ENCODE data around the gene BRD7.
A peak's percentile ranks its signal among the peaks of the same experiment; 100 is the strongest.

BRD7 gene

DNA sequence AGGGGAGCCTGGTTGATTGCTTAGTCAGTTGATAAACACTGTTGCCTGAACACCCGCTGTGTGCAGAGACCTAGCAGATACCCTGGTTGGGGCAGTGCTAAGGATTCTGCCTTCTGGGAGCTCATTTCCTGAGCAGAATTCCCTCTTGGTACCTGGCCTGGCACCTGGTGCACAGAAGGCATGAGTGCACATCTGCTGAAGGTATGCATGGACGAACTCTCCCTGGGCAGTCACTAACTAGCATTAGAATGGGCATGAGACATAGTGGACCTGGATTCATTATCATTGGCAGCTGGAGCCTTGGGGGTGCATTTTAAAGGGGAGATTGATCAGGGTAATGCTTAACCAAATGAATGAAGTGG is 89.3 kb downstream of the BRD7 start:
- TF ChIP-seq ZNF274 (IDR thresholded peaks at IDR 0.05; ENCODE audit: low read depth, low read length) (no peak), YY1 (IDR thresholded peaks at IDR 0.05; ENCODE audit: insufficient read depth, insufficient read length) (no peak), SUZ12 (IDR thresholded peaks at IDR 0.05; ENCODE audit: extremely low read depth, insufficient read depth, insufficient read length) (no peak)
- Histone ChIP-seq H3K36me3 (ENCODE audit: insufficient read depth, insufficient read length, low read length) (no peaks in the 10 kb centered on the region), H3K27me3 (ENCODE audit: insufficient read depth, insufficient read length) (no peaks in the 10 kb centered on the region), H3K4me1 (ENCODE audit: insufficient read depth, insufficient read length) (peaks cover 11% of the 10 kb centered on the region), H3K9ac (ENCODE audit: insufficient read length, low read depth) (no peak overlapping the region), H3K4me3 (ENCODE audit: insufficient read length, low read depth) (no peak overlapping the region), H3K9me3 (ENCODE audit: insufficient read depth, low read length) (no peaks in the 10 kb centered on the region)
- peak; percentile 27 for DNase-seq (ENCODE audit: low read depth, low spot score)

DNA sequence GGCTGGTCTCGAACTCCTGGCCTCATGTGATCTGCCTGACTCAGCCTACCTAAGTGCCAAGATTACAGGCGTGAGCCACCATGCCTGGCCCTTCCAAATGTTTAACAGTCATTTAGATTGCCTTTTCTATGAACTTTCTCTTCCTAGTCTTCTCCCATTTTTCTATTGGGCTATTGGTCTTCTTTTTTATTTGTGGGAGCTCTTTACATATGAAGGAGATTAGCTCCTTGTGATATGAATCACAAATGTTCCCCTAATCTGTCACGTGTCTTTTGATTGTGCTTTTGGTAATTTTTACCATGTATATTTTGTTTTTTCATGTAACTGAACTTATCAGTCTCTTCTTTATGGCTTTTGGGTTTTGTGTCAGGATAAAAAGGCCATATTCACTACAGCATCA is 90.5 kb downstream of the BRD7 start:
- H3K9ac ChIP-seq (ENCODE audit: insufficient read length, low read depth): no peak overlapping the region
- no peaks in the 10 kb centered on the region for H3K27me3 ChIP-seq (ENCODE audit: insufficient read depth, insufficient read length)
- H3K36me3 ChIP-seq (ENCODE audit: insufficient read depth, insufficient read length, low read length): peaks cover 2% of the 10 kb centered on the region
- no peak for DNase-seq (ENCODE audit: low read depth, low spot score)
- no peaks in the 10 kb centered on the region for H3K9me3 ChIP-seq (ENCODE audit: insufficient read depth, low read length)
- H3K4me1 ChIP-seq (ENCODE audit: insufficient read depth, insufficient read length): peaks cover 20% of the 10 kb centered on the region
- H3K4me3 ChIP-seq (ENCODE audit: insufficient read length, low read depth): no peak overlapping the region
- TF ChIP-seq YY1 (IDR thresholded peaks at IDR 0.05; ENCODE audit: insufficient read depth, insufficient read length) (no peak), ZNF274 (IDR thresholded peaks at IDR 0.05; ENCODE audit: low read depth, low read length) (no peak), SUZ12 (IDR thresholded peaks at IDR 0.05; ENCODE audit: extremely low read depth, insufficient read depth, insufficient read length) (no peak)

DNA sequence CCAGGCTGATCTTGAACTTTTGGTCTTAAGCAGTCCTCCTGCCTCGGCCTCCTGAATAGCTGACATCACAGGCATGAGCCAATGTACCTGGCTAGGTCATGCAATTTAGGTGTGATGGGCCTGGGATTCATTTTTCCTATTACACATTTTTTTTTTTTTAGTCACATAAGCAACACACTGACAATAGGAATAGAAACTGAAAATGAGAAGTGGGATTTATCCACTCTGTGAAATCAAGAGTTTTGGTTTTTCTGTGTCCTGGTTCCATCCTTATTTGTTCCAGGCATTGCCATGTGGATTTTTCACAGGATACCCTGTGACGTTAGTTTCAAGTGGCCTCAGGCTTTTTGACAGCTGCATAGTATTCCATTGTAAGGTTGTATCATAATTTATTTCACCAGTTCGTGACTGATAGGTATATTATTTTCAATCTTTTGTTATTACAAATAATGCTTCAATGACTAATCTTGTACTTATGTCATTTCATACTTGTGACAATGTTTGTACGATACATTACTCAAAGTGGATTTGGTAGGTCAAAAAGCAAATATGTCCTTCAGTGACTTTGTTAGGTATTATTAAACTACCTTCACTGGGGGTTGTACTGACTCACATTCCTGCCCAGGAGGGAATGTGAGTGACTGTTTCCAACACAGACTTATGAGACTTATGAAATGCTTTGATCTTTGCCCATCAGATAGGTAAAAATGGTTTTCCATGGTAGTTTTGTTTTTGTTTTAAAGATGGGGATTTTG is 91.8 kb downstream of the BRD7 start:
- H3K4me1 ChIP-seq (ENCODE audit: insufficient read depth, insufficient read length): peaks cover 28% of the 10 kb centered on the region
- H3K9ac ChIP-seq (ENCODE audit: insufficient read length, low read depth): no peak overlapping the region
- no peaks in the 10 kb centered on the region for H3K27me3 ChIP-seq (ENCODE audit: insufficient read depth, insufficient read length)
- no peak for DNase-seq (ENCODE audit: low read depth, low spot score)
- peaks cover 7% of the 10 kb centered on the region for H3K36me3 ChIP-seq (ENCODE audit: insufficient read depth, insufficient read length, low read length)
- no peak overlapping the region for H3K4me3 ChIP-seq (ENCODE audit: insufficient read length, low read depth)
- no peaks in the 10 kb centered on the region for H3K9me3 ChIP-seq (ENCODE audit: insufficient read depth, low read length)
- TF ChIP-seq SUZ12 (IDR thresholded peaks at IDR 0.05; ENCODE audit: extremely low read depth, insufficient read depth, insufficient read length) (no peak), ZNF274 (IDR thresholded peaks at IDR 0.05; ENCODE audit: low read depth, low read length) (no peak), YY1 (IDR thresholded peaks at IDR 0.05; ENCODE audit: insufficient read depth, insufficient read length) (no peak)

DNA sequence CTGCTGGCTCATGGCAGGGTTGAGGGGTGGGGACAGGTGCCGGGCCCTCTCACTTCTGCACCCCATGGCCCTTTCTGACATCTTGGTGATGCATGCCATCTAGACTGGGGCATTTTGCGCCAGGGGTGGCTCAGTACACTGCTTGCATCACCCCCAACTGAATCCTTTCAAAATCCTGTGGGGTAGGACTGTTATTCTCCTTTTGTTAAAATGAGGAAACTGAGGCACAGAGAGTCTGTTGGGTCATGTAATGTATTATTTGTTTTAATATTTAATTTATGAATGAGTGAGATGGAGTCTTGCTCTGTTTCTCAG is 92.5 kb downstream of the BRD7 start:
- TF ChIP-seq ZNF274 (IDR thresholded peaks at IDR 0.05; ENCODE audit: low read depth, low read length) (no peak), YY1 (IDR thresholded peaks at IDR 0.05; ENCODE audit: insufficient read depth, insufficient read length) (no peak), SUZ12 (IDR thresholded peaks at IDR 0.05; ENCODE audit: extremely low read depth, insufficient read depth, insufficient read length) (no peak)
- H3K9ac ChIP-seq (ENCODE audit: insufficient read length, low read depth): no peak overlapping the region
- no peak for DNase-seq (ENCODE audit: low read depth, low spot score)
- H3K4me1 ChIP-seq (ENCODE audit: insufficient read depth, insufficient read length): peaks cover 29% of the 10 kb centered on the region
- H3K27me3 ChIP-seq (ENCODE audit: insufficient read depth, insufficient read length): no peaks in the 10 kb centered on the region
- peaks cover 10% of the 10 kb centered on the region for H3K36me3 ChIP-seq (ENCODE audit: insufficient read depth, insufficient read length, low read length)
- H3K9me3 ChIP-seq (ENCODE audit: insufficient read depth, low read length): no peaks in the 10 kb centered on the region
- no peak overlapping the region for H3K4me3 ChIP-seq (ENCODE audit: insufficient read length, low read depth)

- Histone ChIP-seq H3K9ac (ENCODE audit: insufficient read length, low read depth) (peak overlapping the region; percentile 36), H3K9me3 (ENCODE audit: insufficient read depth, low read length) (no peaks in the 10 kb centered on the region), H3K4me3 (ENCODE audit: insufficient read length, low read depth) (no peak overlapping the region), H3K27me3 (ENCODE audit: insufficient read depth, insufficient read length) (no peaks in the 10 kb centered on the region), H3K4me1 (ENCODE audit: insufficient read depth, insufficient read length) (peaks cover 27% of the 10 kb centered on the region), H3K36me3 (ENCODE audit: insufficient read depth, insufficient read length, low read length) (peaks cover 12% of the 10 kb centered on the region)
- TF ChIP-seq SUZ12 (IDR thresholded peaks at IDR 0.05; ENCODE audit: extremely low read depth, insufficient read depth, insufficient read length) (no peak), YY1 (IDR thresholded peaks at IDR 0.05; ENCODE audit: insufficient read depth, insufficient read length) (no peak), ZNF274 (IDR thresholded peaks at IDR 0.05; ENCODE audit: low read depth, low read length) (no peak)
- no peak for DNase-seq (ENCODE audit: low read depth, low spot score)
Measured at GRCh38 chr16:50275428-50276325, 93.1 kb downstream of the BRD7 start.

GRCh38 chr16:50275098-50275415 is 93.7 kb downstream of the BRD7 start:
- DNase-seq (ENCODE audit: low read depth, low spot score): no peak
- H3K9ac ChIP-seq (ENCODE audit: insufficient read length, low read depth): no peak overlapping the region
- H3K27me3 ChIP-seq (ENCODE audit: insufficient read depth, insufficient read length): no peaks in the 10 kb centered on the region
- H3K9me3 ChIP-seq (ENCODE audit: insufficient read depth, low read length): no peaks in the 10 kb centered on the region
- H3K4me3 ChIP-seq (ENCODE audit: insufficient read length, low read depth): no peak overlapping the region
- H3K36me3 ChIP-seq (ENCODE audit: insufficient read depth, insufficient read length, low read length): peaks cover 18% of the 10 kb centered on the region
- peaks cover 27% of the 10 kb centered on the region for H3K4me1 ChIP-seq (ENCODE audit: insufficient read depth, insufficient read length)
- no peak for TF ChIP-seq SUZ12 (IDR thresholded peaks at IDR 0.05; ENCODE audit: extremely low read depth, insufficient read depth, insufficient read length)

DNA sequence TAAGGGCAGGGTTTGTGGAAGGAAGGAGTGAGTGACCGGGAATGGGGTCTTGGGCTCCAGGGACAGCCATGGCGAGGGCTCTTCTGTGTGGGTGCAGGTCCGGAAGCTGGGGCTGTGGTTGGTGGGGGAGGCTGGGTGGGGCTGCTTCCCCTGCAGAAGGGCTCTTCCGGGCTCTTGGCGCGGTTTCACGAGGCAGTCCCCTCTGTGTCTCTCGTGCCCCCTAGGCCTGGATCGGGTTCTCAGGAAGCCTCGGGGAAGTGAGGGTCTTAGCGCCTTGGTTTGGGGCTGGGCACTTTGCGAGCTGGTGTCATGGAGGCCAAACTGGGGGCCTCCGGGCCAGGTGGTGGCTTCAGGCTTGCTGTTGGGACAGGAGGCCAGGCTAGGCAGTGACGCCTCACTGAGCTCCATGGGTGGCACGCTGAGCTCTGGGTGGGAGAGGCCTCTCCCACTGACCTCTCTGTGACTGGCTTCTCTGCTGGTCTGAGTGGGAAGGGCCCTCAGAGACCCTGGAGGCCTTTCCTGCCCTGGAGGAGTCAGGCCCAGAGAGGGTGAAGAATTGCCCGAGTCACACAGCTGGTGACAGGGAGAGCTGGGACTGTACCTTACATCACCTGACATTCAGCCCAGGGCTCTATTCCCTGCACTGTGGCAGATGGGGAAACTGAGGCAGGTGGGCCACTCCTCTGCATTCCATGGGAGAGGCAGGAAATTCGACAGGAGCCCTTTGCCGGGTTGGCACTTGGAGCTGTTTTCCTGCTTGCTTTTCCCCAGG is 94.3 kb downstream of the BRD7 start:
- H3K4me1 ChIP-seq (ENCODE audit: insufficient read depth, insufficient read length): peaks cover 24% of the 10 kb centered on the region
- H3K4me3 ChIP-seq (ENCODE audit: insufficient read length, low read depth): no peak overlapping the region
- H3K9me3 ChIP-seq (ENCODE audit: insufficient read depth, low read length): no peaks in the 10 kb centered on the region
- H3K36me3 ChIP-seq (ENCODE audit: insufficient read depth, insufficient read length, low read length): peaks cover 21% of the 10 kb centered on the region
- TF ChIP-seq SUZ12 (IDR thresholded peaks at IDR 0.05; ENCODE audit: extremely low read depth, insufficient read depth, insufficient read length) (no peak), YY1 (IDR thresholded peaks at IDR 0.05; ENCODE audit: insufficient read depth, insufficient read length) (no peak), ZNF274 (IDR thresholded peaks at IDR 0.05; ENCODE audit: low read depth, low read length) (no peak)
- no peaks in the 10 kb centered on the region for H3K27me3 ChIP-seq (ENCODE audit: insufficient read depth, insufficient read length)
- no peak overlapping the region for H3K9ac ChIP-seq (ENCODE audit: insufficient read length, low read depth)
- no peak for DNase-seq (ENCODE audit: low read depth, low spot score)

All from NT2/D1 (cell line).